Hepatocyte (in vitro differentiated cells): ENCODE measurements around the gene NDUFA5. TPM values are rescaled to one million over a fixed set of nuclear protein-coding genes. Genes with fewer than 3 reads are reported as not detected.
A peak's percentile ranks its signal among the peaks of the same experiment; 100 is the strongest.

Source experiments
- DNase-seq: peaks from one replicate; pipeline ENCODE4 v3.0.0-alpha.2; 2016; ENCODE audit warnings: low spot score
- H2AFZ ChIP-seq: fragments of 200-600 bp; sonication (generic); 2 replicates; pipeline ENCODE4 v1.6.0; 2016; ENCODE audit warnings: antibody characterized with exemption, mild to moderate bottlenecking
- H3K27ac ChIP-seq: fragments of 200-600 bp; sonication (generic); 2 replicates; pipeline ENCODE4 v1.5.1; 2016; ENCODE audit warnings: mild to moderate bottlenecking
- H3K27me3 ChIP-seq: fragments of 200-600 bp; sonication (generic); 2 replicates; pipeline ENCODE4 v1.6.1; 2016
- H3K36me3 ChIP-seq: fragments of 200-600 bp; sonication (generic); replicated peaks from 2 replicates; pipeline ENCODE4 v1.5.1; 2016; ENCODE audit warnings: low read depth; ENCODE audit not compliant: insufficient read depth
- H3K4me1 ChIP-seq: fragments of 200-600 bp; sonication (generic); 2 replicates; pipeline ENCODE4 v1.5.1; 2016; ENCODE audit warnings: mild to moderate bottlenecking, moderate library complexity; ENCODE audit not compliant: insufficient read depth
- H3K4me2 ChIP-seq: fragments of 200-600 bp; sonication (generic); 2 replicates; pipeline ENCODE4 v1.6.0; 2016
- H3K4me3 ChIP-seq: fragments of 200-600 bp; sonication (generic); 2 replicates; pipeline ENCODE4 v1.5.1; 2016; ENCODE audit warnings: mild to moderate bottlenecking
- H3K79me2 ChIP-seq: fragments of 200-600 bp; sonication (generic); 2 replicates; pipeline ENCODE4 v1.6.0; 2017; ENCODE audit warnings: mild to moderate bottlenecking
- H3K9me2 ChIP-seq: fragments of 200-600 bp; sonication (generic); replicated peaks from 2 replicates; pipeline ENCODE4 v1.6.0; 2017; ENCODE audit warnings: mild to moderate bottlenecking; ENCODE audit not compliant: insufficient read depth
- H3K9me3 ChIP-seq: fragments of 200-600 bp; sonication (generic); 2 replicates; pipeline ENCODE4 v1.5.1; 2016; ENCODE audit warnings: low read depth, mild to moderate bottlenecking
- H4K20me1 ChIP-seq: fragments of 200-600 bp; sonication (generic); 2 replicates; pipeline ENCODE4 v1.6.0; 2016; ENCODE audit warnings: mild to moderate bottlenecking; ENCODE audit not compliant: insufficient read depth, poor library complexity, severe bottlenecking
- EZH2 ChIP-seq: fragments of 200-600 bp; sonication (generic); IDR thresholded peaks from 2 replicates; pipeline ENCODE4 v1.6.1; 2016; ENCODE audit warnings: antibody characterized with exemption, mild to moderate bottlenecking, borderline replicate concordance
- EZH2phosphoT487 ChIP-seq: fragments of 200-600 bp; sonication (generic); IDR thresholded peaks from one replicate; pipeline ENCODE4 v1.6.1; 2018; ENCODE audit warnings: antibody characterized with exemption, mild to moderate bottlenecking, low read depth, moderate library complexity; ENCODE audit not compliant: unreplicated experiment, severe bottlenecking
- WGBS: methylation state at CpG from one replicate; pipeline ENCODE4 v1.1.6; 2016; ENCODE audit warnings: low lambda C conversion rate; ENCODE audit errors: missing lambda C conversion rate; 5-methylcytosine and 5-hydroxymethylcytosine counted together
- polyA plus RNA-seq: library from polyadenylated mRNA; unstranded; fragments of >200 nt; fragmentation: Nextera tagmentation; extraction: Ambion mirVana; gene quantifications from 2 replicates; pipeline ENCODE4 v1.2.1, GENCODE V29; 2016
- total RNA-seq: library from RNA; depleted of rRNA; stranded (reverse); fragments of >200 nt; gene quantifications from 2 replicates; pipeline ENCODE4 v1.2.3, GENCODE V29; 2014
- TF ChIP-seq, protein P1 (sequence below): fragments of 200-600 bp; sonication (generic); IDR thresholded peaks from 2 replicates; pipeline ENCODE4 v1.5.1; 2016; ENCODE audit warnings: antibody characterized with exemption, mild to moderate bottlenecking; ENCODE audit not compliant: poor library complexity

The NDUFA5 gene
- total and polyA plus RNA-seq, 2 experiments from 2014 or later = 104 to 127 TPM

GRCh38 chr7:123588376-123588775, 30.8 kb upstream of the NDUFA5 start:
- TF ChIP-seq EZH2 = no peak
- TF ChIP-seq EZH2phosphoT487 = no peak
- TF ChIP-seq, protein P1, sequence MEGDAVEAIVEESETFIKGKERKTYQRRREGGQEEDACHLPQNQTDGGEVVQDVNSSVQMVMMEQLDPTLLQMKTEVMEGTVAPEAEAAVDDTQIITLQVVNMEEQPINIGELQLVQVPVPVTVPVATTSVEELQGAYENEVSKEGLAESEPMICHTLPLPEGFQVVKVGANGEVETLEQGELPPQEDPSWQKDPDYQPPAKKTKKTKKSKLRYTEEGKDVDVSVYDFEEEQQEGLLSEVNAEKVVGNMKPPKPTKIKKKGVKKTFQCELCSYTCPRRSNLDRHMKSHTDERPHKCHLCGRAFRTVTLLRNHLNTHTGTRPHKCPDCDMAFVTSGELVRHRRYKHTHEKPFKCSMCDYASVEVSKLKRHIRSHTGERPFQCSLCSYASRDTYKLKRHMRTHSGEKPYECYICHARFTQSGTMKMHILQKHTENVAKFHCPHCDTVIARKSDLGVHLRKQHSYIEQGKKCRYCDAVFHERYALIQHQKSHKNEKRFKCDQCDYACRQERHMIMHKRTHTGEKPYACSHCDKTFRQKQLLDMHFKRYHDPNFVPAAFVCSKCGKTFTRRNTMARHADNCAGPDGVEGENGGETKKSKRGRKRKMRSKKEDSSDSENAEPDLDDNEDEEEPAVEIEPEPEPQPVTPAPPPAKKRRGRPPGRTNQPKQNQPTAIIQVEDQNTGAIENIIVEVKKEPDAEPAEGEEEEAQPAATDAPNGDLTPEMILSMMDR = no peak
- no peaks in the 10 kb centered on the region for H3K9me3 ChIP-seq
- H3K4me1 ChIP-seq = no peaks in the 10 kb centered on the region
- H3K36me3 ChIP-seq = no peaks in the 10 kb centered on the region
- DNase-seq = no peak
- H3K79me2 ChIP-seq = no peaks in the 10 kb centered on the region
- no peaks in the 10 kb centered on the region for H3K27me3 ChIP-seq
- H4K20me1 ChIP-seq = no peaks in the 10 kb centered on the region
- WGBS = 96% methylated on average over 2 of the region's 2 CpGs
- no peak overlapping the region for H3K4me3 ChIP-seq
- H3K4me2 ChIP-seq = no peak overlapping the region
- no peak overlapping the region for H3K27ac ChIP-seq
- H3K9me2 ChIP-seq = no peaks in the 10 kb centered on the region
- H2AFZ ChIP-seq = no peak overlapping the region

DNA sequence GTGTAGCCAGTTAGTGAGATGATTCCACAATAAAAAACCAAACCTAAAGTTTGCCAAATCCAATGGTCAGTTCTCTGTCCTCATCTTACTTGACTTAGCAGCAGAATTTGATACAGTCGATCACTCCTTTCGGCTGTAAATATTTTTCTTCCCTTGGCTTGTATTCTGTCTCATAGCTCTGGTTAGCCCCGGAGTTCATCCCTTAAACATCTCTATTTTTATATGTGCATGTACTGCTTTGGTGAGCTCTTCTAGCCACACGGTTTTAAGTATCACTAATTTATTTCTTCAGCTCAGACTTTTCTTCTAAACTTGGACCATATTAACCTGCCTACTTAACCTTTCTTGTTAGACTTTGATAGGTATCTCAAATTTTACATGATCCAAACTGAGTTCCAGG, 26.2 kb upstream of the NDUFA5 start:
- no peaks in the 10 kb centered on the region for H3K79me2 ChIP-seq
- no peaks in the 10 kb centered on the region for H3K27me3 ChIP-seq
- no peak overlapping the region for H3K4me3 ChIP-seq
- H3K9me2 ChIP-seq = no peaks in the 10 kb centered on the region
- no peaks in the 10 kb centered on the region for H3K4me1 ChIP-seq
- no peaks in the 10 kb centered on the region for H3K36me3 ChIP-seq
- no peak overlapping the region for H3K4me2 ChIP-seq
- no peak for DNase-seq
- H4K20me1 ChIP-seq = no peaks in the 10 kb centered on the region
- TF ChIP-seq EZH2 (no peak), EZH2phosphoT487 (no peak)
- TF ChIP-seq, protein P1 = no peak
- no peaks in the 10 kb centered on the region for H3K9me3 ChIP-seq
- H2AFZ ChIP-seq = no peak overlapping the region
- H3K27ac ChIP-seq = no peak overlapping the region
- WGBS = 93% methylated on average over 4 of the region's 4 CpGs

DNA sequence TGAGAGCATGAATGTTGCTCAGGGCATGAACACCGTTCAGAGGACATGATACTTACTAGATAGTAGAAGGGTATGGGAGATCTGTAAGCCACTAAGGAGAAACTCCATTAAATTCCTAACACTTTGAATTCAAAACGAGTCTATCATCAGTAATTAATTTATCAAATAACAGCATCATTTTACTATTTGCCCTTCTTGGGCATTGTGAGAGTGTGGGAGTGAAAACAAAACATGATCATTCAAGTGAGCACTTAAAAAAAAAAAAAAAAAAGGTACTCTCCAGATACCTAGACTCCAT, 23.5 kb upstream of the NDUFA5 start:
- peak overlapping the region; percentile 44 for H3K4me2 ChIP-seq
- TF ChIP-seq EZH2phosphoT487 (no peak), EZH2 (no peak)
- TF ChIP-seq, protein P1 = no peak
- 48% methylated on average over 2 of the region's 2 CpGs for WGBS

GRCh38 chr7:123580406-123581161, 23.0 kb upstream of the NDUFA5 start:
- H2AFZ ChIP-seq = no peak overlapping the region

More for the DNA sequence above, 23.5 kb upstream of the NDUFA5 start:
- Histone ChIP-seq H3K9me3 (no peaks in the 10 kb centered on the region), H3K36me3 (no peaks in the 10 kb centered on the region), H3K27ac (no peak overlapping the region), H3K9me2 (no peaks in the 10 kb centered on the region), H3K4me3 (no peak overlapping the region), H4K20me1 (no peaks in the 10 kb centered on the region), H2AFZ (no peak overlapping the region), H3K27me3 (no peaks in the 10 kb centered on the region), H3K4me1 (no peaks in the 10 kb centered on the region), H3K79me2 (no peaks in the 10 kb centered on the region)
- no peak for DNase-seq

More at GRCh38 chr7:123580406-123581161, 23.0 kb upstream of the NDUFA5 start:
- no peaks in the 10 kb centered on the region for H3K4me1 ChIP-seq
- no peaks in the 10 kb centered on the region for H3K9me3 ChIP-seq
- H3K79me2 ChIP-seq = no peaks in the 10 kb centered on the region
- 29% methylated on average over 8 of the region's 8 CpGs for WGBS
- H3K27me3 ChIP-seq = no peaks in the 10 kb centered on the region
- no peaks in the 10 kb centered on the region for H4K20me1 ChIP-seq
- no peak overlapping the region for H3K27ac ChIP-seq
- H3K9me2 ChIP-seq = no peaks in the 10 kb centered on the region
- peak; percentile 65 for DNase-seq
- H3K4me3 ChIP-seq = no peak overlapping the region
- no peak for TF ChIP-seq EZH2
- TF ChIP-seq, protein P1 = peak; percentile 83
- peak overlapping the region; percentile 44 for H3K4me2 ChIP-seq
- H3K36me3 ChIP-seq = no peaks in the 10 kb centered on the region
